Measurements from ENCODE around the gene NPNT. TPM values are rescaled to one million over a fixed set of nuclear protein-coding genes. Genes with fewer than 3 reads are reported as not detected.

NPNT gene
- total RNA-seq, 2 donors from 2014 or later: 0.88 to 1.6 TPM

DNA sequence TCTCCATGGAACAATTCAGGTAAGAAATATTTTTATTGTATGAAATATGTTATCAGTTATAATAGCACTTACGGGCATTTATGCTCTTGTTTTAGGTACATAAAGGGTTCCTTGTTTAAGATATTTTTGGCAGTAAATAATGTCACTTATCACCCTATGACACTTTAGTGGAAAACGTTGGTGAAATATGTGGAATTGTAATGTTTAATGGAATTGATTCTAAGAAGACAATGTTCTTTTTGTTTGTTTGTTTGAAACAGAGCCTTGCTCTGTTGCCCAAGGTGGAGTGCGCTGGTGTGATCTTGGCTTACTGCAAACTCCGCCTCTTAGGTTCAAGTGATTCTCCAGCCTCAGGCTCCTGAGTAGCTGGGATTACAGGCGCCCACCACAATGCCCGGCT, 17.4 kb downstream of the NPNT start:
- H3K9ac ChIP-seq (ENCODE audit: extremely low read depth, low read length, poor library complexity, severe bottlenecking): no peak overlapping the region
- no peaks in the 10 kb centered on the region for H3K36me3 Mint-ChIP-seq (ENCODE audit: low read depth)
- TF ChIP-seq, protein P1, sequence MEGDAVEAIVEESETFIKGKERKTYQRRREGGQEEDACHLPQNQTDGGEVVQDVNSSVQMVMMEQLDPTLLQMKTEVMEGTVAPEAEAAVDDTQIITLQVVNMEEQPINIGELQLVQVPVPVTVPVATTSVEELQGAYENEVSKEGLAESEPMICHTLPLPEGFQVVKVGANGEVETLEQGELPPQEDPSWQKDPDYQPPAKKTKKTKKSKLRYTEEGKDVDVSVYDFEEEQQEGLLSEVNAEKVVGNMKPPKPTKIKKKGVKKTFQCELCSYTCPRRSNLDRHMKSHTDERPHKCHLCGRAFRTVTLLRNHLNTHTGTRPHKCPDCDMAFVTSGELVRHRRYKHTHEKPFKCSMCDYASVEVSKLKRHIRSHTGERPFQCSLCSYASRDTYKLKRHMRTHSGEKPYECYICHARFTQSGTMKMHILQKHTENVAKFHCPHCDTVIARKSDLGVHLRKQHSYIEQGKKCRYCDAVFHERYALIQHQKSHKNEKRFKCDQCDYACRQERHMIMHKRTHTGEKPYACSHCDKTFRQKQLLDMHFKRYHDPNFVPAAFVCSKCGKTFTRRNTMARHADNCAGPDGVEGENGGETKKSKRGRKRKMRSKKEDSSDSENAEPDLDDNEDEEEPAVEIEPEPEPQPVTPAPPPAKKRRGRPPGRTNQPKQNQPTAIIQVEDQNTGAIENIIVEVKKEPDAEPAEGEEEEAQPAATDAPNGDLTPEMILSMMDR (conservative IDR thresholded peaks at IDR 0.05): no peak
- DNase-seq: no peak
- H3K27ac Mint-ChIP-seq: no peak overlapping the region
- WGBS, 2 experiments (ENCODE audit: insufficient coverage in 1 of 2, insufficient read length in 1 of 2): 93 to 95% methylated on average over 3 to 6 of the region's 6 CpGs
- H3K9me3 Mint-ChIP-seq: no peaks in the 10 kb centered on the region
- H3K4me1 ChIP-seq (ENCODE audit: control insufficient read depth, insufficient read depth, low read length): no peaks in the 10 kb centered on the region
- no peak overlapping the region for H3K27ac ChIP-seq (ENCODE audit: low read depth, low read length)
- H3K27me3 ChIP-seq (ENCODE audit: control insufficient read depth, insufficient read depth, low read length, poor library complexity, severe bottlenecking): no peaks in the 10 kb centered on the region
- no peaks in the 10 kb centered on the region for H3K36me3 ChIP-seq (ENCODE audit: control insufficient read depth, insufficient read depth, low read length)
- no peaks in the 10 kb centered on the region for H3K9me3 ChIP-seq (ENCODE audit: control insufficient read depth, low read length)
- no peak overlapping the region for H3K4me3 Mint-ChIP-seq
- no peaks in the 10 kb centered on the region for H3K27me3 Mint-ChIP-seq (ENCODE audit: insufficient read depth)
- H3K4me3 ChIP-seq (ENCODE audit: low read length): no peak overlapping the region
- peaks cover 9% of the 10 kb centered on the region for H3K4me1 Mint-ChIP-seq

DNA sequence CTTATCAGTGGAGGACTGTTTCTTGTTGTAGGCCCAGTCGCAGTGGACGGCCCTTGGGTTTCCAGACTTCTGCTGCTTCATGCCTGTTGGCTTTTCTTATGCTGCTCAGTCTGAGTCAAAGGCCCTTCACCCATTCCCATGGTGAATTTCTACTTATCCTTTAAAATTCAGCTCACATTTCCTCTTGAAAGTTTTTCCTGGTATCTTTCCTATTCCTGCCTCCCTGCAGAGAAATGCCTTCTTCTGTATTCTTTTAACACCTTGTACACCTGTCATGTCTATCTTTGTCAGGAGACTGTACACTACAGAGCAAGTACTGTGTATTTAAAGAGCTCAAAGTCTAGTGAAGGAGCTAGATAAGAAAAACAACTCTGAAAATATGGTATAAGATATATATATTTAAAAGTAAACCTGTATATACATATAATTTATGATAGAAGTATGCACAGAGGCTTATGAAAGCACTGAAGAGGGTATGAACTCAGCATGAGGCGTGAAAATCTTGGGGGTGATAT, 22.0 kb downstream of the NPNT start:
- no peak for DNase-seq
- H3K9me3 Mint-ChIP-seq: no peaks in the 10 kb centered on the region
- TF ChIP-seq, protein P1 (conservative IDR thresholded peaks at IDR 0.05): no peak
- H3K4me1 ChIP-seq (ENCODE audit: control insufficient read depth, insufficient read depth, low read length): no peaks in the 10 kb centered on the region
- H3K27ac ChIP-seq (ENCODE audit: low read depth, low read length): no peak overlapping the region
- H3K4me3 ChIP-seq (ENCODE audit: low read length): no peak overlapping the region
- no peak overlapping the region for H3K4me3 Mint-ChIP-seq
- H3K36me3 Mint-ChIP-seq (ENCODE audit: low read depth): no peaks in the 10 kb centered on the region
- H3K27me3 Mint-ChIP-seq (ENCODE audit: insufficient read depth): no peaks in the 10 kb centered on the region
- H3K4me1 Mint-ChIP-seq: peaks cover 1% of the 10 kb centered on the region
- no peaks in the 10 kb centered on the region for H3K36me3 ChIP-seq (ENCODE audit: control insufficient read depth, insufficient read depth, low read length)
- H3K9me3 ChIP-seq (ENCODE audit: control insufficient read depth, low read length): no peaks in the 10 kb centered on the region
- 91 to 100% methylated on average over 1 to 3 of the region's 3 CpGs for WGBS, 2 experiments (ENCODE audit: insufficient coverage in 1 of 2, insufficient read length in 1 of 2)
- no peaks in the 10 kb centered on the region for H3K27me3 ChIP-seq (ENCODE audit: control insufficient read depth, insufficient read depth, low read length, poor library complexity, severe bottlenecking)
- H3K27ac Mint-ChIP-seq: no peak overlapping the region
- H3K9ac ChIP-seq (ENCODE audit: extremely low read depth, low read length, poor library complexity, severe bottlenecking): no peak overlapping the region

DNA sequence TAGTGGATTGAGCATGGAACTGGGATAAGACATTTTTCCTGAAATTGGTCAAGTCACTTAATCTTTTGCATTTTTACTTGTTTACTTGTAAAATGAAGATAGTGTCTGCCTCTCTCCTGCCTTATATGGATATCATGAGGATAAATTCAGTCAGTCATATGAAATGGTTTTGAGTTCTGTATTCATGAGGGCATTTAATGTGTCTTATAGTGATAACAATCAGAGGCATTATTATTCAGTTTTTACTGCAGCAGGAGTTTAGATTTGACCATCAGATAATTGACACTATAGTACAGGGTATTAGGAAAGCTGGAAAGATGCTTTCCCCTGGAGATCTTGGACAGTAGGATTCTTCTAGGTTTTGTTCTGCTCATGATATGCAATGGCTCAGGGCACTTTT, 26.0 kb downstream of the NPNT start:
- Histone ChIP-seq H3K27ac (ENCODE audit: low read depth, low read length) (no peak overlapping the region), H3K27me3 (ENCODE audit: control insufficient read depth, insufficient read depth, low read length, poor library complexity, severe bottlenecking) (no peaks in the 10 kb centered on the region), H3K4me3 (ENCODE audit: low read length) (no peak overlapping the region), H3K4me1 (ENCODE audit: control insufficient read depth, insufficient read depth, low read length) (no peaks in the 10 kb centered on the region), H3K9ac (ENCODE audit: extremely low read depth, low read length, poor library complexity, severe bottlenecking) (no peak overlapping the region), H3K36me3 (ENCODE audit: control insufficient read depth, insufficient read depth, low read length) (no peaks in the 10 kb centered on the region), H3K9me3 (ENCODE audit: control insufficient read depth, low read length) (no peaks in the 10 kb centered on the region)
- Mint-ChIP-seq H3K9me3 (no peaks in the 10 kb centered on the region), H3K4me3 (no peak overlapping the region), H3K4me1 (no peaks in the 10 kb centered on the region), H3K27me3 (ENCODE audit: insufficient read depth) (no peaks in the 10 kb centered on the region), H3K36me3 (ENCODE audit: low read depth) (no peaks in the 10 kb centered on the region), H3K27ac (no peak overlapping the region)
- TF ChIP-seq, protein P1 (conservative IDR thresholded peaks at IDR 0.05): no peak
- no peak for DNase-seq

Data from endodermal cell (in vitro differentiated cells).